ENCODE data around the gene TRIM33. TPM values are rescaled to one million over a fixed set of nuclear protein-coding genes. Genes with fewer than 3 reads are reported as not detected.
A peak's percentile ranks its signal among the peaks of the same experiment; 100 is the strongest.

Gene TRIM33
- total RNA-seq, 1 experiment from 2014 or later: 44.5 TPM

DNA sequence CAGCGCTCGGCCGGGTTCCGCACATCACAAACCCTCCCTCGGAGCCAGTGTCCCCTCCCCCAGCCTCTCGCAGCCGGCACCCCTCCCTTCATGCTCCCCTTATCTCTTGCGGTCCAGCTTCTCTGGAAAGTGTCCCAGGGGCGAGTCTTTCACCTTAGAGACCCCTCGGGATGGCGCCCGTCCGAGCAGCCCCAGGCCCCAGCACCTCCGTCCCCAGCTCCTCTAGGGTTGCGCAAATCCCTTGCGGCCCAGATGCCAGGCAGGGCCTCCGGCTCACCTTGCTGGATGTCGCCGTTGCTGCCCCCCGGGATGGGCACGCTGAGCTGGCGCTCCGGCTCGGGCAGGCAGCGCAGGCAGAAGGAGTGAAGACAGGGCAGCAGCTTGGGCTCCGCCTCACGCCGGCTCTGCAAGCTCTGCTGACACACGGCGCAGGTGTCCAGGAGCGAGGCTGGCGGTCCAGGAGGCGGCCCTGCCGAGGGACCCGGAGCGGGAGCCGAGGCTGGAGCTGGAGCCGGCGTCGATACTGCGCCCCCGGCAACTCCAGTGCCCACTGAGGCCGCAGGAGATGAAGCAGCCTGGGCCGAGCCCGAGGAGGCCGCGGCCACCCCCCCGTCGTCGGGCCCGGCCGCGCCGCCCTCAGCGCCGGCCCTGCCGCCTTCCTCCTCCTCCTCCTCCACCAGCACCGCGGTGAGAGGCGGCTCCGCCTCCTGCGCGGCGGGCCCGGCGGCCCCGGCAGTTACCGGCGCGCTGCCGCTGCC lies 550 bp downstream of the TRIM33 start (continued):
- no peak for TF ChIP-seq OVOL2 (CRISPR knock-in tag; IDR thresholded peaks at IDR 0.05; ENCODE audit: borderline replicate concordance)
- no peak for TF ChIP-seq PRRX2 (CRISPR knock-in tag; IDR thresholded peaks at IDR 0.05)
- no peak for TF ChIP-seq ZNF416 (CRISPR knock-in tag; IDR thresholded peaks at IDR 0.05)
- no peak for TF ChIP-seq TP53 (CRISPR knock-in tag; IDR thresholded peaks at IDR 0.05)
- TF ChIP-seq, protein P1, sequence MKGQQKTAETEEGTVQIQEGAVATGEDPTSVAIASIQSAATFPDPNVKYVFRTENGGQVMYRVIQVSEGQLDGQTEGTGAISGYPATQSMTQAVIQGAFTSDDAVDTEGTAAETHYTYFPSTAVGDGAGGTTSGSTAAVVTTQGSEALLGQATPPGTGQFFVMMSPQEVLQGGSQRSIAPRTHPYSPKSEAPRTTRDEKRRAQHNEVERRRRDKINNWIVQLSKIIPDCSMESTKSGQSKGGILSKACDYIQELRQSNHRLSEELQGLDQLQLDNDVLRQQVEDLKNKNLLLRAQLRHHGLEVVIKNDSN (CRISPR knock-in tag; IDR thresholded peaks at IDR 0.05): no peak
- no peak for TF ChIP-seq RORB (CRISPR knock-in tag; IDR thresholded peaks at IDR 0.05)
- no peak for TF ChIP-seq RELA (CRISPR knock-in tag; IDR thresholded peaks at IDR 0.05; ENCODE audit: borderline replicate concordance)
- no peak for TF ChIP-seq ZNF232 (CRISPR knock-in tag; IDR thresholded peaks at IDR 0.05)
- TF ChIP-seq, protein P2, sequence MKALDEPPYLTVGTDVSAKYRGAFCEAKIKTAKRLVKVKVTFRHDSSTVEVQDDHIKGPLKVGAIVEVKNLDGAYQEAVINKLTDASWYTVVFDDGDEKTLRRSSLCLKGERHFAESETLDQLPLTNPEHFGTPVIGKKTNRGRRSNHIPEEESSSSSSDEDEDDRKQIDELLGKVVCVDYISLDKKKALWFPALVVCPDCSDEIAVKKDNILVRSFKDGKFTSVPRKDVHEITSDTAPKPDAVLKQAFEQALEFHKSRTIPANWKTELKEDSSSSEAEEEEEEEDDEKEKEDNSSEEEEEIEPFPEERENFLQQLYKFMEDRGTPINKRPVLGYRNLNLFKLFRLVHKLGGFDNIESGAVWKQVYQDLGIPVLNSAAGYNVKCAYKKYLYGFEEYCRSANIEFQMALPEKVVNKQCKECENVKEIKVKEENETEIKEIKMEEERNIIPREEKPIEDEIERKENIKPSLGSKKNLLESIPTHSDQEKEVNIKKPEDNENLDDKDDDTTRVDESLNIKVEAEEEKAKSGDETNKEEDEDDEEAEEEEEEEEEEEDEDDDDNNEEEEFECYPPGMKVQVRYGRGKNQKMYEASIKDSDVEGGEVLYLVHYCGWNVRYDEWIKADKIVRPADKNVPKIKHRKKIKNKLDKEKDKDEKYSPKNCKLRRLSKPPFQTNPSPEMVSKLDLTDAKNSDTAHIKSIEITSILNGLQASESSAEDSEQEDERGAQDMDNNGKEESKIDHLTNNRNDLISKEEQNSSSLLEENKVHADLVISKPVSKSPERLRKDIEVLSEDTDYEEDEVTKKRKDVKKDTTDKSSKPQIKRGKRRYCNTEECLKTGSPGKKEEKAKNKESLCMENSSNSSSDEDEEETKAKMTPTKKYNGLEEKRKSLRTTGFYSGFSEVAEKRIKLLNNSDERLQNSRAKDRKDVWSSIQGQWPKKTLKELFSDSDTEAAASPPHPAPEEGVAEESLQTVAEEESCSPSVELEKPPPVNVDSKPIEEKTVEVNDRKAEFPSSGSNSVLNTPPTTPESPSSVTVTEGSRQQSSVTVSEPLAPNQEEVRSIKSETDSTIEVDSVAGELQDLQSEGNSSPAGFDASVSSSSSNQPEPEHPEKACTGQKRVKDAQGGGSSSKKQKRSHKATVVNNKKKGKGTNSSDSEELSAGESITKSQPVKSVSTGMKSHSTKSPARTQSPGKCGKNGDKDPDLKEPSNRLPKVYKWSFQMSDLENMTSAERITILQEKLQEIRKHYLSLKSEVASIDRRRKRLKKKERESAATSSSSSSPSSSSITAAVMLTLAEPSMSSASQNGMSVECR (CRISPR knock-in tag; IDR thresholded peaks at IDR 0.05; ENCODE audit: borderline replicate concordance): peak; percentile 47; the same call in 1 of the 2 replicates
- TF ChIP-seq, protein P3, sequence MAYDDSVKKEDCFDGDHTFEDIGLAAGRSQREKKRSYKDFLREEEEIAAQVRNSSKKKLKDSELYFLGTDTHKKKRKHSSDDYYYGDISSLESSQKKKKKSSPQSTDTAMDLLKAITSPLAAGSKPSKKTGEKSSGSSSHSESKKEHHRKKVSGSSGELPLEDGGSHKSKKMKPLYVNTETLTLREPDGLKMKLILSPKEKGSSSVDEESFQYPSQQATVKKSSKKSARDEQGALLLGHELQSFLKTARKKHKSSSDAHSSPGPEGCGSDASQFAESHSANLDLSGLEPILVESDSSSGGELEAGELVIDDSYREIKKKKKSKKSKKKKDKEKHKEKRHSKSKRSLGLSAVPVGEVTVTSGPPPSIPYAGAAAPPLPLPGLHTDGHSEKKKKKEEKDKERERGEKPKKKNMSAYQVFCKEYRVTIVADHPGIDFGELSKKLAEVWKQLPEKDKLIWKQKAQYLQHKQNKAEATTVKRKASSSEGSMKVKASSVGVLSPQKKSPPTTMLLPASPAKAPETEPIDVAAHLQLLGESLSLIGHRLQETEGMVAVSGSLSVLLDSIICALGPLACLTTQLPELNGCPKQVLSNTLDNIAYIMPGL (CRISPR knock-in tag; IDR thresholded peaks at IDR 0.05): peak; percentile 70; the same call in 1 of the 2 replicates
- no peak for TF ChIP-seq CBFB (CRISPR knock-in tag; IDR thresholded peaks at IDR 0.05; ENCODE audit: low read depth)
- TF ChIP-seq, protein P4, sequence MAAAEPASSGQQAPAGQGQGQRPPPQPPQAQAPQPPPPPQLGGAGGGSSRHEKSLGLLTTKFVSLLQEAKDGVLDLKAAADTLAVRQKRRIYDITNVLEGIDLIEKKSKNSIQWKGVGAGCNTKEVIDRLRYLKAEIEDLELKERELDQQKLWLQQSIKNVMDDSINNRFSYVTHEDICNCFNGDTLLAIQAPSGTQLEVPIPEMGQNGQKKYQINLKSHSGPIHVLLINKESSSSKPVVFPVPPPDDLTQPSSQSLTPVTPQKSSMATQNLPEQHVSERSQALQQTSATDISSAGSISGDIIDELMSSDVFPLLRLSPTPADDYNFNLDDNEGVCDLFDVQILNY (CRISPR knock-in tag; IDR thresholded peaks at IDR 0.05): no peak; the same call in 1 of the 2 replicates
- TF ChIP-seq ZNF671 (CRISPR knock-in tag; IDR thresholded peaks at IDR 0.05): no peak
- TF ChIP-seq, protein P5, sequence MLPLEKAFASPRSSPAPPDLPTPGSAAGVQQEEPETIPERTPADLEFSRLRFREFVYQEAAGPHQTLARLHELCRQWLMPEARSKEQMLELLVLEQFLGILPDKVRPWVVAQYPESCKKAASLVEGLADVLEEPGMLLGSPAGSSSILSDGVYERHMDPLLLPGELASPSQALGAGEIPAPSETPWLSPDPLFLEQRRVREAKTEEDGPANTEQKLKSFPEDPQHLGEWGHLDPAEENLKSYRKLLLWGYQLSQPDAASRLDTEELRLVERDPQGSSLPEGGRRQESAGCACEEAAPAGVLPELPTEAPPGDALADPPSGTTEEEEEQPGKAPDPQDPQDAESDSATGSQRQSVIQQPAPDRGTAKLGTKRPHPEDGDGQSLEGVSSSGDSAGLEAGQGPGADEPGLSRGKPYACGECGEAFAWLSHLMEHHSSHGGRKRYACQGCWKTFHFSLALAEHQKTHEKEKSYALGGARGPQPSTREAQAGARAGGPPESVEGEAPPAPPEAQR (CRISPR knock-in tag; IDR thresholded peaks at IDR 0.05): no peak
- TF ChIP-seq, protein P6, sequence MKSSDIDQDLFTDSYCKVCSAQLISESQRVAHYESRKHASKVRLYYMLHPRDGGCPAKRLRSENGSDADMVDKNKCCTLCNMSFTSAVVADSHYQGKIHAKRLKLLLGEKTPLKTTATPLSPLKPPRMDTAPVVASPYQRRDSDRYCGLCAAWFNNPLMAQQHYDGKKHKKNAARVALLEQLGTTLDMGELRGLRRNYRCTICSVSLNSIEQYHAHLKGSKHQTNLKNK (CRISPR knock-in tag; IDR thresholded peaks at IDR 0.05): no peak
- TF ChIP-seq, protein P7, sequence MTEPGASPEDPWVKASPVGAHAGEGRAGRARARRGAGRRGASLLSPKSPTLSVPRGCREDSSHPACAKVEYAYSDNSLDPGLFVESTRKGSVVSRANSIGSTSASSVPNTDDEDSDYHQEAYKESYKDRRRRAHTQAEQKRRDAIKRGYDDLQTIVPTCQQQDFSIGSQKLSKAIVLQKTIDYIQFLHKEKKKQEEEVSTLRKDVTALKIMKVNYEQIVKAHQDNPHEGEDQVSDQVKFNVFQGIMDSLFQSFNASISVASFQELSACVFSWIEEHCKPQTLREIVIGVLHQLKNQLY (CRISPR knock-in tag; IDR thresholded peaks at IDR 0.05): no peak
- no peak for TF ChIP-seq JAZF1 (CRISPR knock-in tag; IDR thresholded peaks at IDR 0.05)
- TF ChIP-seq NR2C2 (CRISPR knock-in tag; IDR thresholded peaks at IDR 0.05): no peak
- TF ChIP-seq, protein P8, sequence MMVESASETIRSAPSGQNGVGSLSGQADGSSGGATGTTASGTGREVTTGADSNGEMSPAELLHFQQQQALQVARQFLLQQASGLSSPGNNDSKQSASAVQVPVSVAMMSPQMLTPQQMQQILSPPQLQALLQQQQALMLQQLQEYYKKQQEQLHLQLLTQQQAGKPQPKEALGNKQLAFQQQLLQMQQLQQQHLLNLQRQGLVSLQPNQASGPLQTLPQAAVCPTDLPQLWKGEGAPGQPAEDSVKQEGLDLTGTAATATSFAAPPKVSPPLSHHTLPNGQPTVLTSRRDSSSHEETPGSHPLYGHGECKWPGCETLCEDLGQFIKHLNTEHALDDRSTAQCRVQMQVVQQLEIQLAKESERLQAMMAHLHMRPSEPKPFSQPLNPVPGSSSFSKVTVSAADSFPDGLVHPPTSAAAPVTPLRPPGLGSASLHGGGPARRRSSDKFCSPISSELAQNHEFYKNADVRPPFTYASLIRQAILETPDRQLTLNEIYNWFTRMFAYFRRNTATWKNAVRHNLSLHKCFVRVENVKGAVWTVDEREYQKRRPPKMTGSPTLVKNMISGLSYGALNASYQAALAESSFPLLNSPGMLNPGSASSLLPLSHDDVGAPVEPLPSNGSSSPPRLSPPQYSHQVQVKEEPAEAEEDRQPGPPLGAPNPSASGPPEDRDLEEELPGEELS (CRISPR knock-in tag; IDR thresholded peaks at IDR 0.05): peak; percentile 53; the same call in 1 of the 2 replicates
- TF ChIP-seq NFE2L1 (CRISPR knock-in tag; IDR thresholded peaks at IDR 0.05): peak; percentile 53; the same call in 1 of the 2 replicates
- TF ChIP-seq GTF2I (CRISPR knock-in tag; conservative IDR thresholded peaks at IDR 0.05): no peak
- TF ChIP-seq ZNF396 (CRISPR knock-in tag; IDR thresholded peaks at IDR 0.05; ENCODE audit: borderline replicate concordance): no peak
- TF ChIP-seq, protein P9, sequence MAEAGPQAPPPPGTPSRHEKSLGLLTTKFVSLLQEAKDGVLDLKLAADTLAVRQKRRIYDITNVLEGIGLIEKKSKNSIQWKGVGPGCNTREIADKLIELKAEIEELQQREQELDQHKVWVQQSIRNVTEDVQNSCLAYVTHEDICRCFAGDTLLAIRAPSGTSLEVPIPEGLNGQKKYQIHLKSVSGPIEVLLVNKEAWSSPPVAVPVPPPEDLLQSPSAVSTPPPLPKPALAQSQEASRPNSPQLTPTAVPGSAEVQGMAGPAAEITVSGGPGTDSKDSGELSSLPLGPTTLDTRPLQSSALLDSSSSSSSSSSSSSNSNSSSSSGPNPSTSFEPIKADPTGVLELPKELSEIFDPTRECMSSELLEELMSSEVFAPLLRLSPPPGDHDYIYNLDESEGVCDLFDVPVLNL (CRISPR knock-in tag; IDR thresholded peaks at IDR 0.05; ENCODE audit: borderline replicate concordance, low read depth): no peak; the same call in 1 of the 2 replicates
- no peak for TF ChIP-seq HMGA2 (CRISPR knock-in tag; IDR thresholded peaks at IDR 0.05)
- no peak for TF ChIP-seq MXD4 (CRISPR knock-in tag; IDR thresholded peaks at IDR 0.05; ENCODE audit: borderline replicate concordance)
- no peak; the same call in 1 of the 2 replicates for TF ChIP-seq NFYB (CRISPR knock-in tag; conservative IDR thresholded peaks at IDR 0.05; ENCODE audit: low read depth)
